Uterine smooth muscle cell (primary cell): ENCODE measurements around the gene ABCC12. TPM values are rescaled to one million over a fixed set of nuclear protein-coding genes. Genes with fewer than 3 reads are reported as not detected.

Source experiments
- total RNA-seq: library from RNA; depleted of rRNA; stranded (reverse); fragments of >200 nt; gene quantifications from 2 replicates; pipeline ENCODE4 v1.2.3, GENCODE V29; 2014

ABCC12 gene
- under 0.01 TPM in 1 of 2 replicates, not detected in the other for total RNA-seq

DNA sequence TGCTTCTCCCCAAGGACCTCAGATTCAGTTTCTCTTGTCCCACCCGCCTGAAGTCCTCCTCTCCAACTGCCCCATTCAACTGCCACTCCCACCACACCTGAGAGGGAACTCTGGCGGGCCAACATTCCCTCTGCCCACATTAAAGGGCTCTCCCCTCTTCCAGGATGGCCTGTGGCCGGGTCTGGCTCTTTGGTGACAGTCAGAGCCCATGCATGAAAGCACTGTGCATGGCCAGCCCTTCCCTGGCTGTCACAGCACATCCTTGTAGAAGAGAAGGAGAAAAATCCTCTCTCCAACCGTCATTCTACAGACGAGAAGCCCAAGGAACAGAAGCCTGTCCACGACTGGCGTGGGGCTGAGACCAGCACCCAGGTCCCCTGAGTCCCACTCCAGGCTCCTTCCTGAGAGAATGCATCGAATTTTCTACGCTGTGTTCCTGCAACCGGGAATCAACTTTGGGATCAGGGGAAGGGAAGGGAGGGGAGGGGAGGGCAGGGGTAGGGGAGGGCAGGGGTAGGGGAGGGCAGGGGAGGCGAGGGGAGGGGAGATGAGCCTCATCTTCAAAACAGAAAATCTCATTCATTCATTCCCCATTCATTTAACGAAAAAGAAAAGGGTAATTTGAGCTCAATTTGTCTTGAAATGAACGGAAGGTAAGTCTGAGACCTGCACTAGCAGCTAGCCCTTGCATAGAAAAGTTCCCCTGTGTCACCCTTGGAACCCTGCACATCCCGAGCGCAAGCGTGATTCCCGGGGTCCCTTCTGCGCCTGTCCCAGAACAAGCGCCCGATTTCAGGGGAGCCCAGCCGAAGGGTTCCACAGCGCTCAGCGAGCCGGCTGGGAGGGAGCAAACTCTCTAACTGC lies at the start of gene ABCC12:
Gene ABCC12, minus strand, starts transcription at position 68 of the 864 bp plus-strand sequence. CDS start 9,569 bp downstream, outside the sequence.

Other genes starting within 250 kb of the ABCC12 start
- 62.0 and 70.5 TPM in 2 replicates for gene LONP2, start 88.3 kb upstream of the ABCC12 start, total RNA-seq
- gene ABCC11, start 91.5 kb upstream of the ABCC12 start, total RNA-seq: 0.11 and 0.50 TPM in 2 replicates
- gene SIAH1, start 229.4 kb upstream of the ABCC12 start, total RNA-seq: 33.5 and 41.5 TPM in 2 replicates